CD4-positive, alpha-beta T cell (primary cell): Measurements from ENCODE around the gene NECAB3. TPM values are rescaled to one million over a fixed set of nuclear protein-coding genes. Genes with fewer than 3 reads are reported as not detected.

Source experiments
- ATAC-seq: fragments of 200-7000 bp; cut with Tn5 transposase; one replicate; pipeline ENCODE4 v1.10.0; 2022; ENCODE audit warnings: mild to moderate bottlenecking; ENCODE audit not compliant: poor library complexity
- CTCF ChIA-PET: fragments of 350-600 bp; sonication (Branson Sonifier 250); formaldehyde crosslinking; loops from one replicate; lab custom pipeline; 2021; ENCODE audit warnings: antibody characterized with exemption, inconsistent platforms; lab: Charles Lee
- POLR2A ChIA-PET: fragments of 350-600 bp; sonication (Branson Sonifier 250); formaldehyde crosslinking; loops from one replicate; lab custom pipeline; 2021; ENCODE audit warnings: antibody characterized with exemption, inconsistent platforms; lab: Charles Lee
- DNase-seq, 14 experiments: peaks; one replicate each; pipeline ENCODE4 v3.0.0-alpha.2; 2013 to 2020; ENCODE audit warnings: mixed read lengths in 2 of 14
- H3K27ac ChIP-seq, 2 donors: one replicate each; pipeline versions ENCODE4 v1.5.1 to v1.7.0; 2013; ENCODE audit warnings: low read length in 2 of 2, low read depth in 1 of 2, mild to moderate bottlenecking in 1 of 2
- H3K27me3 ChIP-seq, 2 experiments: 1 replicate in 1 of 2; 2 replicates in 1 of 2; pipeline versions ENCODE4 v1.6.1 to v1.7.0; 2013; ENCODE audit warnings: low read length in 2 of 2, control low read depth in 1 of 2, mild to moderate bottlenecking in 1 of 2, moderate library complexity in 1 of 2; ENCODE audit not compliant: insufficient read depth in 2 of 2, control insufficient read depth in 1 of 2
- H3K36me3 ChIP-seq: one replicate; pipeline ENCODE4 v1.6.1; 2013; ENCODE audit warnings: low read length, control low read depth; ENCODE audit not compliant: insufficient read depth
- H3K4me1 ChIP-seq: one replicate; pipeline ENCODE4 v1.6.1; 2013; ENCODE audit warnings: low read length, control low read depth; ENCODE audit not compliant: insufficient read depth
- H3K4me3 ChIP-seq: one replicate; pipeline ENCODE4 v1.5.1; 2013; ENCODE audit warnings: mild to moderate bottlenecking, low read length, moderate library complexity
- H3K9me3 ChIP-seq, 2 experiments: 1 replicate in 1 of 2; 2 replicates in 1 of 2; pipeline versions ENCODE4 v1.6.1 to v1.7.0; 2013; ENCODE audit warnings: low read length in 2 of 2, mild to moderate bottlenecking in 2 of 2, control low read depth in 1 of 2, moderate library complexity in 1 of 2; ENCODE audit not compliant: control insufficient read depth in 1 of 2, insufficient read depth in 1 of 2
- H3K27ac Mint-ChIP-seq: one replicate; pipeline ENCODE4 v1.8.0; 2020; ENCODE audit warnings: mixed read lengths
- H3K27me3 Mint-ChIP-seq: one replicate; pipeline ENCODE4 v1.8.0; 2021; ENCODE audit warnings: mixed read lengths
- H3K36me3 Mint-ChIP-seq: one replicate; pipeline ENCODE4 v1.8.0; 2021; ENCODE audit warnings: low read depth, mixed read lengths
- H3K4me1 Mint-ChIP-seq: one replicate; pipeline ENCODE4 v1.8.0; 2021; ENCODE audit warnings: low read depth, mixed read lengths
- H3K4me3 Mint-ChIP-seq: one replicate; pipeline ENCODE4 v1.8.0; 2020; ENCODE audit warnings: mild to moderate bottlenecking, mixed read lengths
- H3K9me3 Mint-ChIP-seq: one replicate; pipeline ENCODE4 v1.8.0; 2020; ENCODE audit warnings: mixed read lengths
- CTCF ChIP-seq: fragments of 200-600 bp; IDR thresholded peaks from one replicate; pipeline ENCODE4 v1.8.0; 2022; ENCODE audit warnings: antibody characterized with exemption, mild to moderate bottlenecking
- intact Hi-C, 2 experiments: fragments of 100-400 bp; cut with DNase I in 1 of 2; cut with micrococcal nuclease in 1 of 2; formaldehyde crosslinking; loops; one replicate each; pipeline versions ENCODE4 v1.15.1 to v1.9.0; 2023 to 2025; cut with DNase I, micrococcal nuclease
- total RNA-seq, 174 experiments: library from RNA in 2 of 174; stranded (reverse) in 2 of 174; gene quantifications; one replicate each; pipeline ENCODE4 v1.2.3 and lab custom pipeline; 2021 to 2026

The NECAB3 gene
- total RNA-seq, 2 experiments from 2014 or later = 8.7 to 9.2 TPM

GRCh38 chr20:33646191-33646590, 28.0 kb downstream of the NECAB3 start:
- Histone ChIP-seq H3K27me3 (no peaks in the 10 kb centered on the region), H3K4me3 (no peak overlapping the region), H3K4me1 (peaks cover 9% of the 10 kb centered on the region), H3K27ac (no peak overlapping the region), H3K9me3 (no peaks in the 10 kb centered on the region), H3K36me3 (peaks cover 21% of the 10 kb centered on the region)
- POLR2A ChIA-PET = interaction anchor here (1.1 to 1.5 kb wide), 2 partner anchors 21 to 23 kb away, joined by 3 read pairs; no protein-coding TSS in a partner anchor
- Mint-ChIP-seq H3K4me3 (no peak overlapping the region), H3K36me3 (peaks cover 45% of the 10 kb centered on the region), H3K9me3 (no peaks in the 10 kb centered on the region), H3K4me1 (peaks cover 4% of the 10 kb centered on the region), H3K27me3 (no peaks in the 10 kb centered on the region), H3K27ac (no peak overlapping the region)
- DNase-seq (no peak), ATAC-seq (no peak)
- no peak for TF ChIP-seq CTCF
- CTCF ChIA-PET = interaction anchor here (1.3 kb wide), 1 partner anchor 189 kb away, joined by 3 read pairs; no protein-coding TSS in a partner anchor
- intact Hi-C loops = no loop called here

- no peaks in the 10 kb centered on the region for H3K9me3 ChIP-seq
- no peak overlapping the region for H3K4me3 ChIP-seq
- POLR2A ChIA-PET = interaction anchor here (1.5 kb wide), 1 partner anchor 22 kb away, joined by 3 read pairs; no protein-coding TSS in a partner anchor
- H3K9me3 Mint-ChIP-seq = no peaks in the 10 kb centered on the region
- intact Hi-C loops = no loop called here
- no peaks in the 10 kb centered on the region for H3K27me3 ChIP-seq
- no peak for TF ChIP-seq CTCF
- peaks cover 4% of the 10 kb centered on the region for H3K4me1 Mint-ChIP-seq
- CTCF ChIA-PET = no interaction called here
- H3K36me3 Mint-ChIP-seq = peaks cover 52% of the 10 kb centered on the region
- DNase-seq (no peak), ATAC-seq (no peak)
- H3K27ac Mint-ChIP-seq = no peak overlapping the region
- peaks cover 9% of the 10 kb centered on the region for H3K4me1 ChIP-seq
- H3K36me3 ChIP-seq = peaks cover 28% of the 10 kb centered on the region
- H3K27ac ChIP-seq = no peak overlapping the region
- H3K4me3 Mint-ChIP-seq = no peak overlapping the region
- H3K27me3 Mint-ChIP-seq = no peaks in the 10 kb centered on the region
Measured at GRCh38 chr20:33645396-33645795, 28.8 kb downstream of the NECAB3 start.

- ATAC-seq = no peak
- TF ChIP-seq CTCF = no peak
- Histone ChIP-seq H3K36me3 (peaks cover 32% of the 10 kb centered on the region), H3K4me1 (peaks cover 9% of the 10 kb centered on the region), H3K9me3 (no peaks in the 10 kb centered on the region), H3K4me3 (no peak overlapping the region), H3K27me3 (no peaks in the 10 kb centered on the region), H3K27ac (no peak overlapping the region)
- peaks cover 4% of the 10 kb centered on the region for H3K4me1 Mint-ChIP-seq
- peaks cover 56% of the 10 kb centered on the region for H3K36me3 Mint-ChIP-seq
- no peak for DNase-seq
- no peaks in the 10 kb centered on the region for H3K27me3 Mint-ChIP-seq
- POLR2A ChIA-PET = no interaction called here
- no peak overlapping the region for H3K4me3 Mint-ChIP-seq
- no peaks in the 10 kb centered on the region for H3K9me3 Mint-ChIP-seq
- intact Hi-C loops = no loop called here
- CTCF ChIA-PET = no interaction called here
- H3K27ac Mint-ChIP-seq = no peak overlapping the region
Measured at GRCh38 chr20:33645072-33645358, 29.2 kb downstream of the NECAB3 start.
